Measurements from ENCODE around the gene CCDC102A. TPM values are rescaled to one million over a fixed set of nuclear protein-coding genes. Genes with fewer than 3 reads are reported as not detected.
A peak's percentile ranks its signal among the peaks of the same experiment; 100 is the strongest.

The CCDC102A gene
- total RNA-seq, 1 donor from 2014 or later, result 30.6 TPM

DNA sequence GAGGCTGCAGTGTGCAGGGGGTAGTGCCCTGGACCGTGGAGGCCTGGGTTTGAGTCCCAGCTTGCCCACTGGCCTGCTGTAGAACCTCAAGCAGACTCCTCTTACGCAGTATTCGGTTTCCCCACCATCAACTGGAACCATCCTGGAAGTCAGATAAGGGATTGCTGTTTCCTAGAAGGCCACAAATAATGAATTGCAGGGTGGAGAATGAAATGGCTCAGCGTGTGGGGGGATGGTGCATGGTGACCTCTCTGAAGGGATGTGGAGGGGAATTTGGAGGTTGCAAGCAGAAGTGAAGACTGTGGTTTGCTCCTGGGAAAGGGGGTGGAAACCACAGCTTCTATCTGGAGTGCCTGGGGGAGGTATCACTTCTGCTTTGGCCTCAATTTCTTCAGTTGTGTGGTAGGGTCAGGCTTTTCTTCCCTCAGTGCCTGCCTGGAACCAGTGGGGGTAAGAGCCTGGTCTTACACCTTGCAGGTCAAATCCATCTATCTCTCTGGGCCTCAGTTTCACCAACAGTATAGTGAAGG is 7.8 kb upstream of the CCDC102A start:
- no peaks in the 10 kb centered on the region for H3K36me3 Mint-ChIP-seq
- H3K27me3 Mint-ChIP-seq (ENCODE audit: low read depth), result no peaks in the 10 kb centered on the region
- H3K27ac Mint-ChIP-seq, result no peak overlapping the region

DNA sequence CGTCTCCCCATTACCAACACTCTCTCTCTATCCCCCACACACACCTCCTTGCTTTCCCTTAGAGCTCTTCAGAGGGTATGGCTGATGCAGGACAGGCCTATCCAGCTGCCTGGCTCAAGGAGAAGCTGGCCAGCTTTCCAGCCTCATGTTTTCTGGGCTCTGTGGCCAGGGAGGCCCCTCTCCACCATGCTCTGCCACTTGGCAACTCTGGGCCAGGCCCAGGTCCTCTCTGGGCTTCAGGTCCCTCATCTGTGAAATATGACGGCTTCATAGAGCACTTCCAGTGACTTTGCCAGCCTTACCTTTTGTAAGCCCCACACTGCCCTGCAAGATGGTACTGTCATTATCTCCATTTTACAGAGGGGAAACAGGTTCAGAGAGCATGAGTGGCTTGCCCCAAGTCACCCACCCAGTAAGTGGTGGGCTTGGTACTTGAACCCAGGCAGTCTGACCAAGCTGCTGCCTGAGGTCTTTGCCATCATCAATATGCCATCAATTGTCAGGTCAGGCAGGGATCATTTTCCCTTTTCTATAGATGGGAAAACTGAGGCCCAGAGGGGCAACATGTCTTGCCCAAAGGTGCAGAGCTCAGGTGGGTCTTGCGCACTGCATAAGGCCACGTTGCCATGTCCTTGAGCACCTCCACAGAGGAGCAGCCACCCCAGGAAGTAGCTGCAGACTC is 5.5 kb upstream of the CCDC102A start:
- Mint-ChIP-seq H3K27ac (no peak overlapping the region), H3K27me3 (ENCODE audit: low read depth) (no peaks in the 10 kb centered on the region), H3K9me3 (no peaks in the 10 kb centered on the region), H3K36me3 (no peaks in the 10 kb centered on the region), H3K4me1 (peaks cover 26% of the 10 kb centered on the region), H3K4me3 (no peak overlapping the region)
- no peak for DNase-seq (ENCODE audit: low spot score in 2 of 2, unreplicated experiment in 2 of 2)
- TF ChIP-seq, protein P1, sequence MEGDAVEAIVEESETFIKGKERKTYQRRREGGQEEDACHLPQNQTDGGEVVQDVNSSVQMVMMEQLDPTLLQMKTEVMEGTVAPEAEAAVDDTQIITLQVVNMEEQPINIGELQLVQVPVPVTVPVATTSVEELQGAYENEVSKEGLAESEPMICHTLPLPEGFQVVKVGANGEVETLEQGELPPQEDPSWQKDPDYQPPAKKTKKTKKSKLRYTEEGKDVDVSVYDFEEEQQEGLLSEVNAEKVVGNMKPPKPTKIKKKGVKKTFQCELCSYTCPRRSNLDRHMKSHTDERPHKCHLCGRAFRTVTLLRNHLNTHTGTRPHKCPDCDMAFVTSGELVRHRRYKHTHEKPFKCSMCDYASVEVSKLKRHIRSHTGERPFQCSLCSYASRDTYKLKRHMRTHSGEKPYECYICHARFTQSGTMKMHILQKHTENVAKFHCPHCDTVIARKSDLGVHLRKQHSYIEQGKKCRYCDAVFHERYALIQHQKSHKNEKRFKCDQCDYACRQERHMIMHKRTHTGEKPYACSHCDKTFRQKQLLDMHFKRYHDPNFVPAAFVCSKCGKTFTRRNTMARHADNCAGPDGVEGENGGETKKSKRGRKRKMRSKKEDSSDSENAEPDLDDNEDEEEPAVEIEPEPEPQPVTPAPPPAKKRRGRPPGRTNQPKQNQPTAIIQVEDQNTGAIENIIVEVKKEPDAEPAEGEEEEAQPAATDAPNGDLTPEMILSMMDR (IDR thresholded peaks at IDR 0.05; ENCODE audit: unreplicated experiment), result no peak

More for the DNA sequence above, 7.8 kb upstream of the CCDC102A start:
- Mint-ChIP-seq H3K4me3 (no peak overlapping the region), H3K4me1 (peaks cover 20% of the 10 kb centered on the region), H3K9me3 (no peaks in the 10 kb centered on the region)
- DNase-seq (ENCODE audit: low spot score in 2 of 2, unreplicated experiment in 2 of 2), result no peak
- TF ChIP-seq, protein P1 (IDR thresholded peaks at IDR 0.05; ENCODE audit: unreplicated experiment), result no peak

DNA sequence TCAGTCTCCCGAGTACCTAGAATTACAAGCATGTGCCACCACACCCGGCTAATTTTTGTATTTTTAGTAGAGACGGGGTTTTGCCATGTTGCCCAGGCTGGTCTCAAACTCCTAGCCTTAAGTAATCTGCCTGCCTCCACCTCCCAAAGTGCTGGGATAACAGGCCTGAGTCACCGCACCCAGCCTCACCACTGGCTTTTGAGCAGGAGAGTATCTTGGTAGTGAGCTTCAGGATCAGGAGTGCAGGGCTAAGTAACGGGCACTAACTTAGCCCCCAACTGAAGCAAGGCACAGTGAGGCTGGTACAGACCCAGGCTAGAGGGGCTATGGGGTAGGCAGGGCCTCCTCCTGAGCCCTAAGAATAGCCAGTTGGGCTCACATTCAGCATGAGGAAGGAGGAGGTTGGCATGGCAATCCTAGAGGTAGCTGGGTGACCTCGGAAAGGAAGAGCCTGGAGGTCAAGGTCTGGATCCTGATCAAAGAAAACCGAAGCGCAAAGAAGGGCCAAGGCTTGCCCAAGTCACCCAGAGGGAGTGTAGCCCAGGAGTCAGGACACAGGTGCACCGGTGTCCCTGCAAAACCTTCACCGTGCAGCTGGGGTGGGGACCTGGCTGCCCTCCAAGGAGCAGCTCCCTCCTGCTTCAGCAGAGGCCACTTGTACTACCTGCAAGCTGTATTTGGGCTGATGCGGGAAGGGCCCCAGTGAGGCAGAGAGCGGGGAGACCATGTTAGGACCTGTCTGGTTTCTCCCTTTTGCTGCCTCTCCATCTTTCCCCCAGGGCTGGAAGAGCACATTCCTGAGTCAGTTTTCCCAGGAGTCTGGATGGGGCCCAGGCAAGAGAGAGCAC is 4.8 kb upstream of the CCDC102A start:
- H3K4me3 Mint-ChIP-seq, result no peak overlapping the region
- H3K4me1 Mint-ChIP-seq, result peaks cover 26% of the 10 kb centered on the region
- no peaks in the 10 kb centered on the region for H3K9me3 Mint-ChIP-seq
- DNase-seq (ENCODE audit: low spot score in 2 of 2, unreplicated experiment in 2 of 2), result peak in 1 of 2 experiments; percentile 35
- no peak overlapping the region for H3K27ac Mint-ChIP-seq
- H3K36me3 Mint-ChIP-seq, result no peaks in the 10 kb centered on the region
- H3K27me3 Mint-ChIP-seq (ENCODE audit: low read depth), result no peaks in the 10 kb centered on the region
- TF ChIP-seq, protein P1 (IDR thresholded peaks at IDR 0.05; ENCODE audit: unreplicated experiment), result no peak

DNA sequence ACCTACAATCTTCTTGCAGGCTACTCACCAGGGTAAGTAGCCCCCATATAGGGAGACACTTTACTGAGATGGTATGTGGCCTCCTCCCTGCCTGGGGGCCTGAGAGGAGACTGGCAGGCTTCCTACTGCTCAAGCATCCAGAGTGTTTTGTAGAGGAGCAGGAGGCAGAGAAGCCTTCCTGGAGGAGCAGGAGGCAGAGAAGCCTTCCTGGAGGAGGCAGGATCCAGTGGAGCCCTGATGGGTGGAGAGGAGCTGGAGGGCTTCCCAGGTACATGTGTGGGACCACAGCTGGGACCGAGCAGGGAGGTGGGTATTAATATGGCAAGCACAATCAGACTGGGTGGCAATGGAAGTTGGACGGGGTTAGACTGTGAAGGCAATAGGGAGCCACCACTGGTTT is 4.0 kb upstream of the CCDC102A start:
- DNase-seq (ENCODE audit: low spot score in 2 of 2, unreplicated experiment in 2 of 2), result peak in 1 of 2 experiments; percentile 27
- TF ChIP-seq, protein P1 (IDR thresholded peaks at IDR 0.05; ENCODE audit: unreplicated experiment), result no peak
- H3K4me3 Mint-ChIP-seq, result no peak overlapping the region
- peaks cover 29% of the 10 kb centered on the region for H3K4me1 Mint-ChIP-seq
- H3K27ac Mint-ChIP-seq, result no peak overlapping the region
- no peaks in the 10 kb centered on the region for H3K36me3 Mint-ChIP-seq
- no peaks in the 10 kb centered on the region for H3K9me3 Mint-ChIP-seq
- no peaks in the 10 kb centered on the region for H3K27me3 Mint-ChIP-seq (ENCODE audit: low read depth)

DNA sequence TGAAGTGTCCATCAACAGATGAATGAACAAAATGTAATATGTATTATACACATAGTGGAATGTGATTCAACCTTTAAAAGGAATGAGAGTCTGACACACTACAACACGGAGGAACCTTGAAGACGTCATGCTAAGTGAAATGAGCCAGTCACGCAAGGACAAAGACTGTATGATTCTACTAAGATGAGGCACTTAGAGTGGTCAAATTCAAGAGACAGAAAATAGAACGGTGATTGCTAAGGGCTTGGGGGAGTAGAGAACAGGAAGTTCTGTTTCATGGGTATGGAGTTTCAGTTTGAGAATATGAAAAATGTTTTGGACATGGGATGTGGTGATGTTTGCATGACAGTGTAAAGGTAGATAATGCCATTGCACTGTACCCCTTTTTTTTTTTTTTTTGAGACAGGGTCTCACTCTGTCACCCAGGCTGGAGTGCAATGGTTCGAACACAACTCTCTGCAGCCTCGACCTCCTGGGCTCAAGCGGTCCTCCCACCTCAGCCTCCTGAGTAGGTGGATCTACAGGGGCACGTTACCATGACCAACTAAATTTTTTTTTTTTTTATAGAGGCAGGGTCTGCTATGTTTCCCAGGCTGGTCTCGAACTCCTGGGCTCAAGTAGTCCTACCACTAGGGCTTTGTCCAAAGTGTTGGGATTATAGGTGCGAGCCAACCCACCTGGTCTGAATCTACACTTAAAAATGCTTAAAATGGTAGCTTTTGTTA is 2.9 kb upstream of the CCDC102A start:
- TF ChIP-seq, protein P1 (IDR thresholded peaks at IDR 0.05; ENCODE audit: unreplicated experiment), result no peak
- no peaks in the 10 kb centered on the region for H3K27me3 Mint-ChIP-seq (ENCODE audit: low read depth)
- no peak overlapping the region for H3K27ac Mint-ChIP-seq
- no peak overlapping the region for H3K4me3 Mint-ChIP-seq
- peak in 1 of 2 experiments; percentile 9 for DNase-seq (ENCODE audit: low spot score in 2 of 2, unreplicated experiment in 2 of 2)
- H3K9me3 Mint-ChIP-seq, result no peaks in the 10 kb centered on the region
- H3K4me1 Mint-ChIP-seq, result peaks cover 39% of the 10 kb centered on the region
- H3K36me3 Mint-ChIP-seq, result no peaks in the 10 kb centered on the region
